IPS-18c (cell line): ENCODE results near the gene MAML1.
A peak's percentile ranks its signal among the peaks of the same experiment; 100 is the strongest.

ENCODE experiments used
- H3K4me3 ChIP-seq: 2 replicates; pipeline ENCODE4 v1.7.0; 2013; ENCODE audit warnings: low read depth, mild to moderate bottlenecking, low read length, moderate library complexity; ENCODE audit not compliant: insufficient read depth
- H3K9me3 ChIP-seq: one replicate; pipeline ENCODE4 v1.6.1; 2013; ENCODE audit warnings: mild to moderate bottlenecking, low read length, moderate library complexity; ENCODE audit not compliant: control insufficient read depth, insufficient read depth

MAML1 gene

GRCh38 chr5:179796877-179797608 is 64.4 kb downstream of the MAML1 start:
- Histone ChIP-seq H3K9me3 (no peaks in the 10 kb centered on the region), H3K4me3 (peak overlapping the region; percentile 78; the same call in 1 of the 2 replicates)

GRCh38 chr5:179797741-179798140 is 65.1 kb downstream of the MAML1 start:
- no peaks in the 10 kb centered on the region for H3K9me3 ChIP-seq
- no peak overlapping the region for H3K4me3 ChIP-seq

GRCh38 chr5:179798144-179798770 is 65.6 kb downstream of the MAML1 start:
- Histone ChIP-seq H3K9me3 (no peaks in the 10 kb centered on the region), H3K4me3 (no peak overlapping the region)

GRCh38 chr5:179798771-179799643 is 66.4 kb downstream of the MAML1 start:
- no peak overlapping the region for H3K4me3 ChIP-seq

GRCh38 chr5:179799644-179799973 is 67.0 kb downstream of the MAML1 start:
- no peaks in the 10 kb centered on the region for H3K9me3 ChIP-seq
- H3K4me3 ChIP-seq = no peak overlapping the region

More at GRCh38 chr5:179798771-179799643, 66.4 kb downstream of the MAML1 start:
- no peaks in the 10 kb centered on the region for H3K9me3 ChIP-seq

- no peak overlapping the region for H3K4me3 ChIP-seq
- H3K9me3 ChIP-seq = no peaks in the 10 kb centered on the region
These were observed 67.6 kb downstream of the MAML1 start for GRCh38 chr5:179800071-179800695.

- Histone ChIP-seq H3K9me3 (no peaks in the 10 kb centered on the region), H3K4me3 (no peak overlapping the region)
These were observed 68.1 kb downstream of the MAML1 start for GRCh38 chr5:179800696-179801201.

GRCh38 chr5:179801304-179802206 is 68.9 kb downstream of the MAML1 start:
- Histone ChIP-seq H3K4me3 (no peak overlapping the region), H3K9me3 (no peaks in the 10 kb centered on the region)

GRCh38 chr5:179802207-179802883 is 69.7 kb downstream of the MAML1 start:
- no peaks in the 10 kb centered on the region for H3K9me3 ChIP-seq
- H3K4me3 ChIP-seq = no peak overlapping the region; the same call in 1 of the 2 replicates

GRCh38 chr5:179802950-179803562 is 70.4 kb downstream of the MAML1 start:
- Histone ChIP-seq H3K4me3 (no peak overlapping the region; the same call in 1 of the 2 replicates), H3K9me3 (no peaks in the 10 kb centered on the region)

GRCh38 chr5:179803651-179804554 is 71.3 kb downstream of the MAML1 start:
- Histone ChIP-seq H3K4me3 (no peak overlapping the region), H3K9me3 (no peaks in the 10 kb centered on the region)

- 0 out of 2 replicates have a peak overlapping the region, but pooled peaks have one; percentile 5 for H3K4me3 ChIP-seq
- no peaks in the 10 kb centered on the region for H3K9me3 ChIP-seq
These were observed 71.9 kb downstream of the MAML1 start for GRCh38 chr5:179804555-179804947.

- H3K4me3 ChIP-seq = peak overlapping the region; percentile 73
- no peaks in the 10 kb centered on the region for H3K9me3 ChIP-seq
These were observed 72.5 kb downstream of the MAML1 start for GRCh38 chr5:179805070-179805528.

GRCh38 chr5:179805529-179806249 is 73.1 kb downstream of the MAML1 start:
- H3K4me3 ChIP-seq = peak overlapping the region; percentile 73
- H3K9me3 ChIP-seq = no peaks in the 10 kb centered on the region
